GM19043 (cell line): Measurements from ENCODE around the gene NSUN3.

ENCODE experiments used
- ATAC-seq: cut with Tn5 transposase; IDR thresholded peaks from one replicate; pipeline ENCODE4 v1.9.1; 2021; ENCODE audit warnings: low read depth; ENCODE audit not compliant: unreplicated experiment

The NSUN3 gene

DNA sequence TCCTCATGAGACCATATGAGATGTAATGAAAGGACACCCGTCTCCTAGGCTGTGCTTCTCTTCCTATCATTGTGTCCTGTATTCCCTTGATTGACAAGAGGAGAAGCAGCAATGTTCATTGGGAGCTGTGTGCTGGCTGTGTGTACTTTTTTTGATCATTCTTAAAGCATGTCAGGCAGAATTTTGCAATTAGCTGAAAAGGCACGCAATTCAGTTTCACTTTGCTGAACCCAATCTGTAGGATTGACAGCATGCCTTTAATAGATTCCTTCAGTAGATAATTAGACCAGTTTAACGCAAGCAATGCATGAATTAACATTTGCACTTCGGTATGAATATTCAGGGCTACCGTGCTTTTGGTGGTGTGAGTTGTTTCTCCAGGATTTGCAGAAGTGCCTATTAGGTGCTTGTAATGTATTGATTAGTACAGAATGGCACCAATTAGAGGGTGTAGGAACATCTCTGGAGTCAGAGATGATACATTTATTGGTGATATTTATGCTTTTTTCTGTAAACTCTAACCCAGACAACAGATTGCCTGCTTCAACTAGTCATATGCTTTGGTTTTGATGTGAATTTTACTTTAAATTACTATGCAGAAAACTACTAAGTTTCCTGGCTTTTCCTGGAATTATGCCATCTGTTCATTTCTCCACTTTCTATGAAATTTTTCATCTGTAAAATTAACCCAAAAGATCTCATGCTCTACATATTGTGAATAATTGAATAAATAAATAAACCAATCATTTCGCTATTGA is 114.3 kb downstream of the NSUN3 start:
- ATAC-seq: no peak
